Measurements from ENCODE around the gene ANKRD44. TPM values are rescaled to one million over a fixed set of nuclear protein-coding genes. Genes with fewer than 3 reads are reported as not detected.

The ANKRD44 gene
- total RNA-seq, 1 experiment from 2014 or later = 7.8 TPM

DNA sequence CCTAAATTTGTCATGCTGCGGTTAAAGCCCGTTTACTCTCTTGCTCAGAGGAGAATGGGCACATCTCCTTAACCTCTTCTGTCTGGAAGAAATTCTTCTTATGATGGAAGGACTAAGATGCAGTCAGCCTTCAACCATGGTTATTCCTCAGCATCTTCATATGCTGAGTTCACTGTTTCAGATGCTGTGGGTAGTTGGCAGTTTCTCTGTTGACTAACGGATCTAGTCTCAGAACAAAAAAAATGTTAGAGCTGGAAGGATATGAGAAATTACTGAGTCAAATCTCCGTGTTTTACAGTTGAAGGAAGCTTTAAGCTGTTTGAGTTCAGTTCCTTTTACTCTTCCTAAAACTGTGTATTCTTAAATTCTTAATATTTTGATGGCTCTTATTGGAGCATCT is 340.5 kb downstream of the ANKRD44 start:
- TF ChIP-seq, protein P1, sequence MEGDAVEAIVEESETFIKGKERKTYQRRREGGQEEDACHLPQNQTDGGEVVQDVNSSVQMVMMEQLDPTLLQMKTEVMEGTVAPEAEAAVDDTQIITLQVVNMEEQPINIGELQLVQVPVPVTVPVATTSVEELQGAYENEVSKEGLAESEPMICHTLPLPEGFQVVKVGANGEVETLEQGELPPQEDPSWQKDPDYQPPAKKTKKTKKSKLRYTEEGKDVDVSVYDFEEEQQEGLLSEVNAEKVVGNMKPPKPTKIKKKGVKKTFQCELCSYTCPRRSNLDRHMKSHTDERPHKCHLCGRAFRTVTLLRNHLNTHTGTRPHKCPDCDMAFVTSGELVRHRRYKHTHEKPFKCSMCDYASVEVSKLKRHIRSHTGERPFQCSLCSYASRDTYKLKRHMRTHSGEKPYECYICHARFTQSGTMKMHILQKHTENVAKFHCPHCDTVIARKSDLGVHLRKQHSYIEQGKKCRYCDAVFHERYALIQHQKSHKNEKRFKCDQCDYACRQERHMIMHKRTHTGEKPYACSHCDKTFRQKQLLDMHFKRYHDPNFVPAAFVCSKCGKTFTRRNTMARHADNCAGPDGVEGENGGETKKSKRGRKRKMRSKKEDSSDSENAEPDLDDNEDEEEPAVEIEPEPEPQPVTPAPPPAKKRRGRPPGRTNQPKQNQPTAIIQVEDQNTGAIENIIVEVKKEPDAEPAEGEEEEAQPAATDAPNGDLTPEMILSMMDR (IDR thresholded peaks at IDR 0.05) = no peak
- TF ChIP-seq, protein P2, sequence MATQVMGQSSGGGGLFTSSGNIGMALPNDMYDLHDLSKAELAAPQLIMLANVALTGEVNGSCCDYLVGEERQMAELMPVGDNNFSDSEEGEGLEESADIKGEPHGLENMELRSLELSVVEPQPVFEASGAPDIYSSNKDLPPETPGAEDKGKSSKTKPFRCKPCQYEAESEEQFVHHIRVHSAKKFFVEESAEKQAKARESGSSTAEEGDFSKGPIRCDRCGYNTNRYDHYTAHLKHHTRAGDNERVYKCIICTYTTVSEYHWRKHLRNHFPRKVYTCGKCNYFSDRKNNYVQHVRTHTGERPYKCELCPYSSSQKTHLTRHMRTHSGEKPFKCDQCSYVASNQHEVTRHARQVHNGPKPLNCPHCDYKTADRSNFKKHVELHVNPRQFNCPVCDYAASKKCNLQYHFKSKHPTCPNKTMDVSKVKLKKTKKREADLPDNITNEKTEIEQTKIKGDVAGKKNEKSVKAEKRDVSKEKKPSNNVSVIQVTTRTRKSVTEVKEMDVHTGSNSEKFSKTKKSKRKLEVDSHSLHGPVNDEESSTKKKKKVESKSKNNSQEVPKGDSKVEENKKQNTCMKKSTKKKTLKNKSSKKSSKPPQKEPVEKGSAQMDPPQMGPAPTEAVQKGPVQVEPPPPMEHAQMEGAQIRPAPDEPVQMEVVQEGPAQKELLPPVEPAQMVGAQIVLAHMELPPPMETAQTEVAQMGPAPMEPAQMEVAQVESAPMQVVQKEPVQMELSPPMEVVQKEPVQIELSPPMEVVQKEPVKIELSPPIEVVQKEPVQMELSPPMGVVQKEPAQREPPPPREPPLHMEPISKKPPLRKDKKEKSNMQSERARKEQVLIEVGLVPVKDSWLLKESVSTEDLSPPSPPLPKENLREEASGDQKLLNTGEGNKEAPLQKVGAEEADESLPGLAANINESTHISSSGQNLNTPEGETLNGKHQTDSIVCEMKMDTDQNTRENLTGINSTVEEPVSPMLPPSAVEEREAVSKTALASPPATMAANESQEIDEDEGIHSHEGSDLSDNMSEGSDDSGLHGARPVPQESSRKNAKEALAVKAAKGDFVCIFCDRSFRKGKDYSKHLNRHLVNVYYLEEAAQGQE (IDR thresholded peaks at IDR 0.05; ENCODE audit: insufficient read depth in 1 of 2, low read depth in 2 of 2, low read length in 1 of 2) = no peak
- no peak for TF ChIP-seq SIN3A (IDR thresholded peaks at IDR 0.05; ENCODE audit: borderline replicate concordance, insufficient read depth, low read depth, low read length)
- no peak for TF ChIP-seq TCF7L2 (IDR thresholded peaks at IDR 0.05; ENCODE audit: low read depth, low read length)
- TF ChIP-seq POLR2AphosphoS5 (IDR thresholded peaks at IDR 0.05; ENCODE audit: low read depth, low read length) = no peak
- no peaks in the 10 kb centered on the region for H3K36me3 ChIP-seq (ENCODE audit: control insufficient read depth, insufficient read depth, low read length)
- H3K27me3 ChIP-seq (ENCODE audit: control insufficient read depth, insufficient read depth, low read length) = no peaks in the 10 kb centered on the region
- intact Hi-C loops (cut with micrococcal nuclease; ENCODE audit: unreplicated experiment) (no loop called here), in situ Hi-C loops (cut with HindIII; ENCODE audit: low pct_unique_long_range_greater_than_20kb, low sequenced_read_pairs) (no loop called here)
- DNase-seq (ENCODE audit: low read depth, low spot score) (no peak), ATAC-seq (no peak)
- H3K4me3 ChIP-seq (ENCODE audit: low read depth in 2 of 2, low read length in 2 of 2) = no peak overlapping the region
- H3K4me1 ChIP-seq (ENCODE audit: control insufficient read depth, insufficient read depth, low read length) = no peaks in the 10 kb centered on the region
- ChIA-PET CTCF (no interaction called here), POLR2A (no interaction called here)
- no peak overlapping the region for H3K27ac ChIP-seq (ENCODE audit: low read length)
- BruUV-seq (replicated peaks) = no TSS peak
- H3K9me3 ChIP-seq (ENCODE audit: control insufficient read depth, insufficient read depth, low read depth, low read length) = no peaks in the 10 kb centered on the region

DNA sequence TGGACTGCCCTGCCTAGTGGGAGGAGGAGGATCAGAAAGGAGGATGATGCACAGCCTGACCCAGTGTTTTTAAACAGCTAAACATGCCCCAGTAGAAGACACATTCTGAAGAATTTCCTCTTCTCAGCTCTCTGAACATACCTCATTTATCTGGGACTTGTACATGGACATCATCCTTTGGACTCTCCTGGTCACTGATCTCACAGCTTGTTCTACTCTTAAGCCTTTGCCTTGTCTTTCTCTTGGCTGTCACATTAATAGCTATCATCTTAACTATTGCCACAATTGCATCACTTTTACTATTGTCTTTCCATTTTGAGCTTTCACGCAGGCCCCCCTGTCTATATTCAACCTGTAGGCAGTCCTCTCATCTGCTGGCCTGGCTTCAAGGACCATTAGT is 342.1 kb downstream of the ANKRD44 start:
- ATAC-seq (no peak), DNase-seq (ENCODE audit: low read depth, low spot score) (no peak)
- Histone ChIP-seq H3K4me1 (ENCODE audit: control insufficient read depth, insufficient read depth, low read length) (no peaks in the 10 kb centered on the region), H3K4me3 (ENCODE audit: low read depth in 2 of 2, low read length in 2 of 2) (no peak overlapping the region), H3K36me3 (ENCODE audit: control insufficient read depth, insufficient read depth, low read length) (no peaks in the 10 kb centered on the region), H3K9me3 (ENCODE audit: control insufficient read depth, insufficient read depth, low read depth, low read length) (no peaks in the 10 kb centered on the region), H3K27me3 (ENCODE audit: control insufficient read depth, insufficient read depth, low read length) (no peaks in the 10 kb centered on the region), H3K27ac (ENCODE audit: low read length) (no peak overlapping the region)
- no TSS peak for BruUV-seq (replicated peaks)
- in situ Hi-C loops (cut with HindIII; ENCODE audit: low pct_unique_long_range_greater_than_20kb, low sequenced_read_pairs) = no loop called here
- TF ChIP-seq, protein P2 (IDR thresholded peaks at IDR 0.05; ENCODE audit: insufficient read depth in 1 of 2, low read depth in 2 of 2, low read length in 1 of 2) = no peak
- TF ChIP-seq SIN3A (IDR thresholded peaks at IDR 0.05; ENCODE audit: borderline replicate concordance, insufficient read depth, low read depth, low read length) (no peak), TCF7L2 (IDR thresholded peaks at IDR 0.05; ENCODE audit: low read depth, low read length) (no peak), POLR2AphosphoS5 (IDR thresholded peaks at IDR 0.05; ENCODE audit: low read depth, low read length) (no peak)
- TF ChIP-seq, protein P1 (IDR thresholded peaks at IDR 0.05) = no peak
- ChIA-PET CTCF (no interaction called here), POLR2A (no interaction called here)
- intact Hi-C loops (cut with micrococcal nuclease; ENCODE audit: unreplicated experiment) = no loop called here
